Small intestine (tissue), 7 donors: ENCODE measurements around the gene DNASE1L3. TPM values are rescaled to one million over a fixed set of nuclear protein-coding genes. Genes with fewer than 3 reads are reported as not detected.
A peak's percentile ranks its signal among the peaks of the same experiment; 100 is the strongest.

Experiments used
- DNase-seq, 2 donors: peaks; one replicate each; pipeline versions ENCODE4 v3.0.0 to v3.0.0-alpha.2; 2013
- FAIRE-seq: peaks from 2 replicates; lab custom pipeline; 2012; peaks lifted over from hg19 to GRCh38; lab: Jason Lieb, UNC
- H3K27ac ChIP-seq, 3 donors: one replicate each; pipeline ENCODE4 v1.5.1; 2013; ENCODE audit warnings: low read length in 2 of 3, mild to moderate bottlenecking in 2 of 3, control low read depth in 1 of 3, inconsistent platforms in 1 of 3, low read depth in 1 of 3, moderate library complexity in 1 of 3
- H3K27me3 ChIP-seq, 3 donors: one replicate each; pipeline ENCODE4 v1.6.1; 2013; ENCODE audit warnings: low read length in 3 of 3, inconsistent platforms in 1 of 3; ENCODE audit not compliant: control insufficient read depth in 3 of 3, insufficient read depth in 3 of 3
- H3K36me3 ChIP-seq, 3 donors: one replicate each; pipeline ENCODE4 v1.6.1; 2013; ENCODE audit warnings: low read length in 3 of 3, inconsistent platforms in 1 of 3, low read depth in 1 of 3, mild to moderate bottlenecking in 1 of 3, moderate library complexity in 1 of 3; ENCODE audit not compliant: control insufficient read depth in 3 of 3, insufficient read depth in 2 of 3
- H3K4me1 ChIP-seq, 3 donors: one replicate each; pipeline ENCODE4 v1.6.1; 2013; ENCODE audit warnings: low read length in 2 of 3, inconsistent platforms in 1 of 3, low read depth in 1 of 3, mild to moderate bottlenecking in 1 of 3, moderate library complexity in 1 of 3; ENCODE audit not compliant: control insufficient read depth in 3 of 3, insufficient read depth in 2 of 3
- H3K4me3 ChIP-seq, 3 donors: one replicate each; pipeline ENCODE4 v1.5.1; 2013; ENCODE audit warnings: low read length in 3 of 3, control low read depth in 1 of 3, inconsistent platforms in 1 of 3, low read depth in 1 of 3, mild to moderate bottlenecking in 1 of 3, moderate library complexity in 1 of 3
- H3K9me3 ChIP-seq, 2 donors: one replicate each; pipeline ENCODE4 v1.6.1; 2013; ENCODE audit warnings: low read depth in 1 of 2, low read length in 1 of 2; ENCODE audit not compliant: control insufficient read depth in 2 of 2, insufficient read depth in 1 of 2
- WGBS, 3 donors: extraction: QIAGEN DNeasy Blood & Tissue Kit; methylation state at CpG; one replicate each; pipeline ENCODE4 v1.1.7; 2013; 5-methylcytosine and 5-hydroxymethylcytosine counted together
- polyA plus RNA-seq, 4 donors: library from polyadenylated mRNA; stranded (reverse) in 3 of 4; unstranded in 1 of 4; fragments of 200-250 nt in 3 of 4; fragments of 120-200 nt in 1 of 4; gene quantifications; one replicate each; pipeline versions ENCODE4 v1.2.1 to v1.2.3, GENCODE V29; 2013
- donor health status: healthy with polysubstance abuse.
- donor health status: control.
- donor health status: control.
- donor health status: Bipolar disorder and iron deficiency.
- donor health status: healthy.

Gene DNASE1L3
- polyA plus RNA-seq, 4 donors, result 2.9 to 56.0 (median 10.6) TPM

DNA sequence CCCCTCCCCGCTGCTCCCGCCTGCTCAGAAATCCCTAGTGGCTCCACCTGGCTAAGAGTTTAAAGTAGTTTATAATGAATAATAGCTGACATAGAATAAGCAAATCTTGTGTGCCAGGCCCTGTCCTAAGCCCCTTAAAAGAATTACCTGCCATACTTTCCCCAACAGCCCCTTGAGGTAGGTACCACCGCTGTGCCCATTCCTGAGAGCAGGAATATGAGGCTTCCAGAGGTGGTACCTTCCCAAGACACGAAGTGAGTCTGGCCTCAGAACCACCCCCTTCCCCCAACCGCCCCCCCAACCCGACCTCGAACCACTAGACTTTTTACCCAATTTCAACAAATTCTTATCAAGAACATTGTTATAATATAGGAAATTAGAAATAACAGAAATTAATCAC, 28.1 kb upstream of the DNASE1L3 start:
- no peaks in the 10 kb centered on the region for H3K9me3 ChIP-seq
- FAIRE-seq, result no peak
- DNase-seq, result no peak
- peak overlapping the region; percentile 78 to 87 (median 80) for H3K4me3 ChIP-seq
- WGBS, 3 donors, result 64 to 76% (median 72%) methylated on average over 7 of the region's 7 CpGs
- peaks cover 0 to 2% (median 0%) of the 10 kb centered on the region in 3 donors for H3K27me3 ChIP-seq
- no peak overlapping the region for H3K27ac ChIP-seq
- peaks cover 0 to 2% (median 0%) of the 10 kb centered on the region in 3 donors for H3K36me3 ChIP-seq
- H3K4me1 ChIP-seq, result peaks cover 0 to 35% (median 4%) of the 10 kb centered on the region in 3 donors

DNA sequence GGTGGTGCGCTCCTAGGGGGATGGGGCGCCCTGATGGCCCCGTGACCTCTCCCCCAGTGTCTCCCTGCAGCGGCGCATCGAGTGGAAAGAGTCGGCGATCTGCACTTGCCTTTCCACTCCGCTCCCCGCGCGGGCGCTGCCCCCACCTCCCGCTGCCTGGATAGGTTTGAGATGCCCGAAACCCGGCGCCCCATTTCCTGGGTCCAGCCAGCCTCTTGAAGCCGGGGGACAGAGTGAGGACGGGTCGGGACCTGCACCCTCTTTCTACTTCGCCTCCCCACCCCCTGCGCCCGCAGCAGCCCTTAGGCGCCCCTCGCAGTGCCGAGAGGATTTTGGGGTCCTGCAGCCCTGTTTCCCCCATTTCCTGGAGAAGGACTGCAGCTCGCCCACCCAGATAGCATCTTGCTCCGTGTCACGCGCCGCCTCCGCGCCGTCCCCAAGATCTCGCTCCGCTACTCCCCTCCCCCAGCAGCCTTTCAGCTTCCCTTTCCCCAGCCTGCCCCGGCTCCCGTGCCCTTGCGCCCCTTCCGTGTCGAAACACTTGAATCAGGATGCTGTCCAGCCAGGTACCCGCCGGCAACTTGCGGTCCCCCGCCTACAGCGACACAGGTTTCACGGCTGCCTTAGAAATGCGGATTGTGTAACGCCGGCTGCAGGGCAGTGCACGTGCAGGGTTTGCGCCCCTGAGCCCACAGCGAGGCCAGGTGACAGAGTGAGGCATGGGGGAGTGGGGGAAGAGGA, 27.3 kb upstream of the DNASE1L3 start:
- peak; percentile 65 to 70 for DNase-seq
- 0 to 1% (median 1%) methylated on average over 43 to 53 of the region's 53 CpGs for whole genome bisulfite sequencing, 3 donors
- H3K9me3 ChIP-seq, result no peaks in the 10 kb centered on the region
- no peak for FAIRE-seq
- peaks cover 0 to 2% (median 0%) of the 10 kb centered on the region in 3 donors for H3K27me3 ChIP-seq
- peak overlapping the region in 2 of 3 donors; percentile 78 to 83 for H3K27ac ChIP-seq
- H3K4me1 ChIP-seq, result peaks cover 0 to 35% (median 4%) of the 10 kb centered on the region in 3 donors
- H3K4me3 ChIP-seq, result peak overlapping the region; percentile 78 to 87 (median 80)
- peaks cover 0 to 2% (median 0%) of the 10 kb centered on the region in 3 donors for H3K36me3 ChIP-seq

DNA sequence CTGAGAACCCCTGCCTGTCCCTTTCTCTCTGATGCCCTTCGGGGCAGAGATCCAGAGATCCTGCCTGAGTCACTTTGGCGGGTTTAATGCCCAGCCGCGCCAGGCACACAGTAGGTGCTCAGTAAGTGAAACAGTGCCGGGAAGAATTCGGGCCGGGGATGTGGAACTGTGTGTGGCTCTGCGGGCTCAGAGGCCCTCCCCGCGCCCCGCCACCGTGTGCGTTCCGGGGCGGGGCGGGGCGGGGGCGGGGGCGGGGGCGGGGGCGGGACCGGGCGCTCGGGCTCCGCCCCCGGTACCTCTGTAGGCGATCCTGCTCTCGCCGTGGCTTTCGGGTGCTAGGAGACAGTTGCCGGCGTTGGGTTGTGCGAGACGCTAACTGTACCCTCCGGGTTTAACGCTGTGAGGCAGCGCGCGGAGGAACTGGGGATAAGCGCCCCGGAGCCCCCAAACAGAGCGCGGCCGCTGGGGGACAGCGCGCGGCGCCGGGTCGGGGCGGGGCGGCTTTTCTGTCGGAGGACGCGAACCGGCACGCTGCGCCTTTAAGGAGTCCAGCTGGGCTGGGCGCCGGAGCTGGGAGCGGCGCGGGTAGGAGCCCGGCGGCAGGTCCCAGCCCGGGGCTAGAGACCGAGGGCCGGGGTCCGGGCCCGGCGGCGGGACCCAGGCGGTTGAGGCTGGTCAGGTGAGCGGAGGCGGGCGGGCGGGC, 26.6 kb upstream of the DNASE1L3 start, which contains the start of gene ABHD6:
TSS of gene ABHD6 (plus strand) at position 555 of the 703 bp plus-strand sequence. CDS start 18,795 bp downstream, outside the sequence.
- peak; percentile 76 to 93 for DNase-seq
- H3K27me3 ChIP-seq, result peaks cover 0 to 2% (median 0%) of the 10 kb centered on the region in 3 donors
- 0 to 1% (median 0%) methylated on average over 32 to 76 of the region's 77 CpGs for WGBS, 3 donors
- H3K9me3 ChIP-seq, result no peaks in the 10 kb centered on the region
- FAIRE-seq, result no peak
- peaks cover 0 to 34% (median 4%) of the 10 kb centered on the region in 3 donors for H3K4me1 ChIP-seq
- H3K27ac ChIP-seq, result peak within 1 kb of the TSS; percentile 74 to 83 (median 78)
- peaks cover 0 to 2% (median 0%) of the 10 kb centered on the region in 3 donors for H3K36me3 ChIP-seq
- H3K4me3 ChIP-seq, result peak within 1 kb of the TSS; percentile 78 to 87 (median 80)

DNA sequence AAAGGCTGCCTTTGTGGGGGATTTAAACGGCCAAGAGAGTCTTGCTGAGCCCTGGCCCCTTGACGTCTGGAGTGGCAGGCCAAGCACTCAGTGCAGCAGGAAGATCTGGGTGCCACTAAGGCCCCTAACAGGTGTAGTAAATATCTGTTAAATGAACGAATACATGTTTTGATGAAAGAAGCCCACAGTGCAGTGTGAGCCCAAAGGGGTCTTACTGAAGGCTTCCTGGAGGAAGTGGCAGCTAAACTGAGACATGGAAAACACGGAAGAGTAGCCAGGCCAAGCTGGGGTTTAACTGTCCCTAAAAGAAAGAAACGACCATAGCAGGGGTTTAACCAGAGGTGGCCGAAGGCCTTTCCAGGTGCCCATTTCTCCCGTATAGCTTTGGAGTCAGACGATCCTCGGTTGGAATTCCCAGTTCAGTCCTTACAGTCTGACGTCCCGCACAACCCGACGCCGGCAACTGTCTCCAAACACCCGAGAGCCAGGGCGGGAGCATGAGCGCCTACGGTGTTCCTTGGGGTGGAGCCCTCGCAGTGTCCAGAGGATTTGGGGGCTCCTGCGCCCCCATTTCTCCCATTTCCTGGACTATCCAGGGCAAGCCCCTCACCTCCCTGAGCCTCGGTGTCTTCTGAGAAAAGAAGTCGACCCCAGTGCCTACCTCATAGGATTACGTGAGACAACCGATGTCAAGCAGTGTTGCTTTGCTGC, 25.9 kb upstream of the DNASE1L3 start:
- peaks cover 0 to 2% (median 0%) of the 10 kb centered on the region in 3 donors for H3K36me3 ChIP-seq
- no peak for DNase-seq
- H3K4me3 ChIP-seq, result peak overlapping the region; percentile 78 to 87 (median 80)
- H3K4me1 ChIP-seq, result peaks cover 0 to 27% (median 4%) of the 10 kb centered on the region in 3 donors
- H3K27me3 ChIP-seq, result peaks cover 0 to 2% (median 0%) of the 10 kb centered on the region in 3 donors
- 17 to 19% (median 17%) methylated on average over 24 of the region's 24 CpGs for WGBS, 3 donors
- no peaks in the 10 kb centered on the region for H3K9me3 ChIP-seq
- FAIRE-seq, result no peak
- H3K27ac ChIP-seq, result peak overlapping the region in 2 of 3 donors; percentile 8 to 43

DNA sequence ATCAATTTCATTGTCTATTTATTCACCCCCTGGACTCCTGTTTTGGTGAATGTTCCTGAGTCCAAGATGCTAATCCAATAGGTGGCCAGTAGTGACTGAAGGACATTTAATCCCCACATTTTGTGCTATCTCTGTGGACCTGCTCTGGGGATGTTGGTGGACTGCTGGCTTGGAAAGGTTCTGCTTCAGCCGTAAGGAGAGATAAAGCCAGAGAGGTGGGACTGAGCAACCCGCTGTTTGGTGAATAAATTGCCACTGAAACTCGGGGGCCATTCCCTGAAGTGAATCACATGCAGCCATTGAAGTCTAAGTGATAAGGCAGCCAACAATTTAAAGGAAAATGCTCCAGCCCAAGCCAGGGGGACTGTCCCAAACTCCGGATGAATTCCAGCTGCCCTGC, 25.2 kb upstream of the DNASE1L3 start:
- DNase-seq (no peak), FAIRE-seq (no peak)
- H3K27ac ChIP-seq, result no peak overlapping the region
- no peak overlapping the region for H3K4me3 ChIP-seq
- H3K4me1 ChIP-seq, result peaks cover 0 to 21% (median 1%) of the 10 kb centered on the region in 3 donors
- H3K27me3 ChIP-seq, result peaks cover 0 to 2% (median 0%) of the 10 kb centered on the region in 3 donors
- H3K36me3 ChIP-seq, result peaks cover 0 to under 1% (median 0%) of the 10 kb centered on the region in 3 donors
- 65 to 78% (median 75%) methylated on average over 4 of the region's 4 CpGs for WGBS, 3 donors
- no peaks in the 10 kb centered on the region for H3K9me3 ChIP-seq

DNA sequence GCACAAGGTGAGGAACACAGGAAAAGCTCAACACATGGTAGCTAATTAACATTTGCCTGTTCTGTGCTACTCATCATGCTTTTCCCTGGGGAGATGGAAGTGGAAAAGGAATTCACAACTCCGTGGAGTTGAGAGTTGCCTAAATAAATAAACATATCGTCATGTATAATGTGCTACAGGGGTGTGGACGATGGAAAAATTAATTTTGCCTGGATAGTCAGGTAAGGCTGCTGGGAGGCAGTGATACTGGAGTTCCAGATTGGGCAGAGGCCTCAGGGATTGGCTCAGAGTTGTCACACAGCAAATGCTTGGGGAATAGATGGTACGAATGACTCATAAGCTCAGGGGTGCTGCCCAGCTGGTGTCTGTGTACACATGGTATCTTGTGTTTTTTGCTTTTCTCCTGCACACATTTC, 23.8 kb upstream of the DNASE1L3 start:
- Histone ChIP-seq H3K4me3 (no peak overlapping the region), H3K27ac (no peak overlapping the region), H3K9me3 (no peaks in the 10 kb centered on the region), H3K4me1 (peaks cover 0 to 21% (median 0%) of the 10 kb centered on the region in 3 donors), H3K36me3 (no peaks in the 10 kb centered on the region), H3K27me3 (peaks cover 0 to 2% (median 0%) of the 10 kb centered on the region in 3 donors)
- 40 to 52% (median 45%) methylated on average over 4 of the region's 4 CpGs for WGBS, 3 donors
- DNase-seq (peak in 1 of 2 donors; percentile 42), FAIRE-seq (no peak)

DNA sequence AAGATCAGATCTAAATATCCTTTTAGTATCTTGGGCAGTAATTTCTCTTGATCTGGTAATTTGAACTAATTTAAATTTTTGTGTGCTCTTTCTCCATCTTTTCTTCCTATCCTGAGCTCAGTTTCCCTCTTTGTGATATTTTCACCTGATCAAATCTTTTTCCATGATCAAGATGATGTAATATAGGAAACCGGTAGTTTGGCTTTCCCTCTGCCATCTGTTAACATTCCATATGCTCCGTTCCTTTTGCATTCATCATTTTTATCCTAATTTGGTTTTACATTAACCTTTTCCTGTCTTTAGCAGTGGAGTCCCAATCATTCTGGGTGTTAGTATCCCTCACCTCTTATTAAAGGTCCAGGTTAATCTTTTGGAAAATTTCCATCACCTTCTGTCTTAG, 20.9 kb upstream of the DNASE1L3 start:
- peaks cover 0 to 10% (median 0%) of the 10 kb centered on the region in 3 donors for H3K4me1 ChIP-seq
- no peaks in the 10 kb centered on the region for H3K27me3 ChIP-seq
- FAIRE-seq, result no peak
- no peak overlapping the region for H3K27ac ChIP-seq
- H3K36me3 ChIP-seq, result no peaks in the 10 kb centered on the region
- DNase-seq, result no peak
- H3K4me3 ChIP-seq, result no peak overlapping the region
- 28 to 44% (median 39%) methylated on average over 2 of the region's 2 CpGs for WGBS, 3 donors
- no peaks in the 10 kb centered on the region for H3K9me3 ChIP-seq
